HL-60 (cell line): Measurements from ENCODE around the gene DOCK8.

Experiments
- DNase-seq, 2 experiments: peaks; one replicate each; pipeline ENCODE4 v3.0.0-alpha.2; 2010 to 2020; ENCODE audit warnings: low read depth in 1 of 2, low spot score in 1 of 2
- H3K27ac ChIP-seq: fragments of 250-450 bp; sonication (Bioruptor Pico); replicated peaks from 2 replicates; pipeline ENCODE4 v1.5.1; 2020; ENCODE audit warnings: mild to moderate bottlenecking, moderate library complexity
- H3K27me3 ChIP-seq: fragments of 250-450 bp; sonication (Bioruptor Pico); 2 replicates; pipeline ENCODE4 v1.5.1; 2021; ENCODE audit warnings: mild to moderate bottlenecking, moderate library complexity; ENCODE audit not compliant: insufficient read depth, poor library complexity, severe bottlenecking
- H3K4me3 ChIP-seq: replicated peaks from 2 replicates; pipeline ENCODE4 v1.5.1; 2011; ENCODE audit warnings: mild to moderate bottlenecking, control low read depth, low read length; ENCODE audit not compliant: insufficient read depth
- CTCF ChIP-seq: IDR thresholded peaks from one replicate; pipeline ENCODE4 v1.5.1; 2011; ENCODE audit warnings: low read length, control low read depth, inconsistent platforms; ENCODE audit not compliant: insufficient read depth
- GABPA ChIP-seq: IDR thresholded peaks from 2 replicates; pipeline ENCODE4 v1.6.1; 2012; ENCODE audit warnings: low read depth
- POLR2AphosphoS5 ChIP-seq: IDR thresholded peaks from 2 replicates; pipeline ENCODE4 v1.6.1; 2012; ENCODE audit warnings: low read depth
- REST ChIP-seq: IDR thresholded peaks from 2 replicates; pipeline ENCODE4 v1.6.1; 2012; ENCODE audit warnings: low read depth; ENCODE audit not compliant: insufficient replicate concordance
- SPI1 ChIP-seq: IDR thresholded peaks from 2 replicates; pipeline ENCODE4 v1.6.1; 2012; ENCODE audit warnings: low read depth, mild to moderate bottlenecking, borderline replicate concordance

DOCK8 gene

GRCh38 chr9:354453-354852 is 139.8 kb downstream of the DOCK8 start:
- H3K27ac ChIP-seq: no peak overlapping the region
- DNase-seq: no peak
- H3K4me3 ChIP-seq: no peak overlapping the region
- no peak for TF ChIP-seq SPI1
- TF ChIP-seq GABPA: no peak
- no peak for TF ChIP-seq CTCF
- TF ChIP-seq POLR2AphosphoS5: no peak
- no peak for TF ChIP-seq REST
- no peaks in the 10 kb centered on the region for H3K27me3 ChIP-seq

- TF ChIP-seq CTCF (no peak), GABPA (no peak), POLR2AphosphoS5 (no peak), REST (no peak), SPI1 (no peak)
- DNase-seq: peak in 1 of 2 experiments; percentile 42
- Histone ChIP-seq H3K4me3 (no peak overlapping the region), H3K27me3 (no peaks in the 10 kb centered on the region), H3K27ac (no peak overlapping the region)
Measured at GRCh38 chr9:357560-357959, 142.9 kb downstream of the DOCK8 start.

GRCh38 chr9:362561-363273 is 148.1 kb downstream of the DOCK8 start:
- H3K4me3 ChIP-seq: no peak overlapping the region
- DNase-seq: no peak
- no peak overlapping the region for H3K27ac ChIP-seq
- H3K27me3 ChIP-seq: no peaks in the 10 kb centered on the region
- no peak for TF ChIP-seq GABPA

- no peak for DNase-seq
- H3K27me3 ChIP-seq: no peaks in the 10 kb centered on the region
- no peak overlapping the region for H3K27ac ChIP-seq
- H3K4me3 ChIP-seq: no peak overlapping the region
- TF ChIP-seq REST (no peak), SPI1 (no peak), CTCF (no peak), POLR2AphosphoS5 (no peak), GABPA (no peak)
Measured at GRCh38 chr9:363274-363612, 148.6 kb downstream of the DOCK8 start.
